ENCODE results near the gene GRK4. TPM values are rescaled to one million over a fixed set of nuclear protein-coding genes. Genes with fewer than 3 reads are reported as not detected.

GRK4 gene
- total RNA-seq, 3 donors from 2014 or later: 0.87 to 8.9 (median 3.9) TPM

- H3K4me3 ChIP-seq: no peak overlapping the region
- no peaks in the 10 kb centered on the region for H3K4me1 ChIP-seq (ENCODE audit: low read depth)
- TF ChIP-seq CTCF (IDR thresholded peaks at IDR 0.05): no peak
- H3K36me3 ChIP-seq (ENCODE audit: low read depth): no peaks in the 10 kb centered on the region
- no peaks in the 10 kb centered on the region for H3K9me3 ChIP-seq
- intact Hi-C loops (cut with DNase I, micrococcal nuclease): no loop called here
- ATAC-seq: no peak
- no peak for DNase-seq
These were observed 55.9 kb downstream of the GRK4 start for GRCh38 chr4:3019145-3019846.

- Histone ChIP-seq H3K4me1 (ENCODE audit: low read depth) (no peaks in the 10 kb centered on the region), H3K9me3 (no peaks in the 10 kb centered on the region), H3K36me3 (ENCODE audit: low read depth) (no peaks in the 10 kb centered on the region), H3K4me3 (no peak overlapping the region)
- DNase-seq (no peak), ATAC-seq (no peak)
- intact Hi-C loops (cut with DNase I, micrococcal nuclease): no loop called here
- TF ChIP-seq CTCF (IDR thresholded peaks at IDR 0.05): no peak
These were observed 57.8 kb downstream of the GRK4 start for GRCh38 chr4:3021127-3021526.

- ATAC-seq: no peak
- H3K9me3 ChIP-seq: no peaks in the 10 kb centered on the region
These were observed 58.3 kb downstream of the GRK4 start for GRCh38 chr4:3021627-3022026.

GRCh38 chr4:3022112-3022511 is 58.7 kb downstream of the GRK4 start:
- Histone ChIP-seq H3K36me3 (ENCODE audit: low read depth) (no peaks in the 10 kb centered on the region), H3K4me1 (ENCODE audit: low read depth) (no peaks in the 10 kb centered on the region), H3K4me3 (no peak overlapping the region), H3K9me3 (no peaks in the 10 kb centered on the region)
- no peak for TF ChIP-seq CTCF (IDR thresholded peaks at IDR 0.05)
- no peak for DNase-seq
- intact Hi-C loops (cut with DNase I, micrococcal nuclease): no loop called here
- ATAC-seq: no peak

More at GRCh38 chr4:3021627-3022026, 58.3 kb downstream of the GRK4 start:
- TF ChIP-seq CTCF (IDR thresholded peaks at IDR 0.05): no peak
- DNase-seq: no peak
- Histone ChIP-seq H3K36me3 (ENCODE audit: low read depth) (no peaks in the 10 kb centered on the region), H3K4me1 (ENCODE audit: low read depth) (no peaks in the 10 kb centered on the region), H3K4me3 (no peak overlapping the region)
- intact Hi-C loops (cut with DNase I, micrococcal nuclease): no loop called here

- DNase-seq: no peak
These were observed 59.3 kb downstream of the GRK4 start for GRCh38 chr4:3022651-3023050.

More at GRCh38 chr4:3022651-3023050, 59.3 kb downstream of the GRK4 start:
- TF ChIP-seq CTCF (IDR thresholded peaks at IDR 0.05): no peak
- ATAC-seq: no peak
- intact Hi-C loops (cut with DNase I, micrococcal nuclease): no loop called here
- H3K4me3 ChIP-seq: no peak overlapping the region
- no peaks in the 10 kb centered on the region for H3K36me3 ChIP-seq (ENCODE audit: low read depth)
- H3K4me1 ChIP-seq (ENCODE audit: low read depth): no peaks in the 10 kb centered on the region
- H3K9me3 ChIP-seq: no peaks in the 10 kb centered on the region
